ENCODE data around the gene VAPA. TPM values are rescaled to one million over a fixed set of nuclear protein-coding genes. Genes with fewer than 3 reads are reported as not detected.

VAPA gene
- 191 and 196 TPM in 2 replicates for total RNA-seq

GRCh38 chr18:9913526-9914333, at the start of gene VAPA:
VAPA (plus strand) TSS chr18:9914016; CDS start chr18:9914257, 241 bp downstream.

GRCh38 chr18:9885170-9886004, 28.4 kb upstream of the VAPA start, which contains the start of gene TXNDC2:
TXNDC2 (plus strand) TSS chr18:9885973; CDS start chr18:9886681, 708 bp downstream.

Other genes starting within 250 kb of the VAPA start
- gene RAB31, start 205.7 kb upstream of the VAPA start, total RNA-seq: 25.5 and 30.4 TPM in 2 replicates
- gene TXNDC2, start 28.0 kb upstream of the VAPA start, total RNA-seq: 0.34 TPM in 1 of 2 replicates, not detected in the other

All from hair follicular keratinocyte (primary cell).